GM10248 (cell line): ENCODE data around the gene ENPP6.

Experiments used
- CTCF ChIA-PET: fragments of 300-600 bp; sonication (Branson Sonifier 250); formaldehyde crosslinking; extraction: SDS; loops from one replicate; lab custom pipeline; 2021; ENCODE audit warnings: antibody characterized with exemption; lab: Yijun Ruan, JAX
- POLR2A ChIA-PET: fragments of 350-650 bp; sonication (Branson Sonifier 250); formaldehyde crosslinking; extraction: SDS; loops from one replicate; lab custom pipeline; 2020; ENCODE audit warnings: antibody characterized with exemption; lab: Yijun Ruan, JAX
- DNase-seq: peaks from one replicate; pipeline ENCODE4 v3.0.0; 2012; ENCODE audit errors: extremely low spot score
- TF ChIP-seq, protein P1 (sequence below): IDR thresholded peaks from 2 replicates; pipeline ENCODE4 v1.5.1; 2012; ENCODE audit warnings: mild to moderate bottlenecking, low read depth; ENCODE audit errors: extremely low read depth, missing control alignments, control extremely low read depth

ENPP6 gene

DNA sequence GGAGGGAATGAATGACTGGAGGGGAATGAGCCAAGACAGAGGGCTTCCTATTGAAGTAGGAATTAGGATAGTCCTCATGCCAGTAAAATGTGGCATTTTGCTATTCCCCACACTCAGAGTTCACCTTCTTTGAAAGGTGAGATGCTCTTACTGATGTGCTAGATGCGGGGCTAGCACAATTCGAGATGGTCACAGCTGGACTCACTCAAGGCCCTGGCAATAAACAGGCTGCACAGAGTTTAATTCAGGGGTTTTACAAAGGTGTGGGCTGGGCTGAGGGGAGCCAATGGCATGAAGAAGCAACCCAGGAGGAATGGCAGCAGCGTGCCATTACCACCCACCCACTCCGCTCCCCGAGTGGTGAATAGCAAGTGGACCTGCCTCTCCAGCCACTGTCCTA, 55.1 kb downstream of the ENPP6 start:
- DNase-seq: no peak
- POLR2A ChIA-PET: no interaction called here
- CTCF ChIA-PET: no interaction called here
- TF ChIP-seq, protein P1, sequence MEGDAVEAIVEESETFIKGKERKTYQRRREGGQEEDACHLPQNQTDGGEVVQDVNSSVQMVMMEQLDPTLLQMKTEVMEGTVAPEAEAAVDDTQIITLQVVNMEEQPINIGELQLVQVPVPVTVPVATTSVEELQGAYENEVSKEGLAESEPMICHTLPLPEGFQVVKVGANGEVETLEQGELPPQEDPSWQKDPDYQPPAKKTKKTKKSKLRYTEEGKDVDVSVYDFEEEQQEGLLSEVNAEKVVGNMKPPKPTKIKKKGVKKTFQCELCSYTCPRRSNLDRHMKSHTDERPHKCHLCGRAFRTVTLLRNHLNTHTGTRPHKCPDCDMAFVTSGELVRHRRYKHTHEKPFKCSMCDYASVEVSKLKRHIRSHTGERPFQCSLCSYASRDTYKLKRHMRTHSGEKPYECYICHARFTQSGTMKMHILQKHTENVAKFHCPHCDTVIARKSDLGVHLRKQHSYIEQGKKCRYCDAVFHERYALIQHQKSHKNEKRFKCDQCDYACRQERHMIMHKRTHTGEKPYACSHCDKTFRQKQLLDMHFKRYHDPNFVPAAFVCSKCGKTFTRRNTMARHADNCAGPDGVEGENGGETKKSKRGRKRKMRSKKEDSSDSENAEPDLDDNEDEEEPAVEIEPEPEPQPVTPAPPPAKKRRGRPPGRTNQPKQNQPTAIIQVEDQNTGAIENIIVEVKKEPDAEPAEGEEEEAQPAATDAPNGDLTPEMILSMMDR: no peak

DNA sequence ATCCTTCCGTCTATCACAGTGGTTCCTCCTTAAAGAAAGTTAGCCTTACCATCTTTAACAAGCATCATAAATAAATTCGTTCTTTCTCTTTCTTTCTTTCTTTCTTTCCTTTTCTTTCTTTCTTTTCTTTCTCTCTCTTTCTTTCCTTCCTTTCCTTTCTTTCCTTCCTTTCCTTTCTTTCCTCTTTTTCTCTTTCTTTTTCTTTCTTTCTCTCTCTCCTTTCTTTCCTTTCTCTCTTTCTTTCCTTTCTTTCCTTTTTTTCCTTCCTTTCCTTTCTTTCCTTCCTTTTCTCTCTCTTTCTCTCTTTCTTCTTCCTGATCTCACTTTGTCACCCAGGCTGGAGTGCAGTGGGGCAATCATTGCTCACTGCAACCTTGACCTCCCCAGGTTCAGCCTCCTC, 60.4 kb downstream of the ENPP6 start:
- TF ChIP-seq, protein P1: no peak
- no peak for DNase-seq
- CTCF ChIA-PET: no interaction called here
- POLR2A ChIA-PET: no interaction called here

DNA sequence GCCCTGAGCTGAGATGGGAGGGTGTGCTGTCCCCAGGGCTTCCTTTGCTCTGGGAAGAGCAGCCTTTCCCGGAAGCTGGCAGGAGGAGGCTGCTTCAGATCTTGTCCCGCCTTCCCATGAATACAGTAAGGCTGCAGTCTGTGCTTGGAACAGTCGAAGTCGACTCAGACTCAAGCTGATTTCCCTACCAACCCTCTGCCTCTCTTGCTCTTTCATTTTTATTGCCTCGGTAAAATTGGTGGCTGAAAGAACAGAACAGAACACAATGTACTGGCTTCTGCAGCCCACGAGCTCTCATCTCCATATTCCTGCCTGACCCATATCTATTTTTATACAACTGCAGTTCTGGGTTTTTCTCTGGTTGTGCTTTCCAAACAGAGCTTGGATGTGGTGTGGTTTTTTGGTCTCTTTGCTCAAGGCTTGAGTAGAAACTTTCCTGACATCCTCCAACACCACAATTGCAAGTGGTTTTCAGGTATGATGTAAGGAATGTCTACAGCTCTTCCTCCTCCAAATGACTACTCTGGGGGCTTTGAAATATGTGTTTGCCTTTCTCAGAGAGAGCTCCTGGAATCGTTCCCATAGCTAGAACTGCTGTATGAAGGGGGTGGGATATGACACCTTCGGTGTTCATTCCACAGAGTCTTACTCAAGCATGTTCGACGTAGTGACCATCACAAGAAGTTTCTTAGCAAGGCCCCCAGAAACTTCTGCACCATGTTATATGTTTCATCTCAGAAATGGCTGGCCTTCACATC, 61.3 kb downstream of the ENPP6 start:
- ChIA-PET POLR2A (no interaction called here), CTCF (interaction anchor here (1.3 kb wide), 2 partner anchors 9 to 10 kb away, joined by 4 to 6 read pairs; no protein-coding TSS in a partner anchor)
- TF ChIP-seq, protein P1: no peak
- DNase-seq: no peak

DNA sequence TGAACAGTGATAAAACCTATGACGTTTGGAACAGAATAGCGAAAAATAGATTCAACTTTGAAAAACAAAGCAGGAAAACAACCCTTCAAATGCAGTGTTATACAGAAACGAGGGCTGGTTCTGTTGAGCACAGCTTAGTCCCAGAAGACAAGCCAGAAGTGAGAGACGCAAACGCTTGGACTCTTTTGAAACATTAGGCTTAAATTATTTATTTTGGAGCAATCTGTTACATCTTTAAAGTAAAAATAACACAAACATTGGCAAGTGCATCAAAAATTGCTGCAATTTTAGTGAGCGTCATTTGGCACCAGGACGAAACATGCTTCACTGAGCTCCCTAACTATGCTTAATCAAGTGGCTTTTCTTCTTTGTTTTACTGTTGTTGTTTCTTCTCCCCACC, 63.5 kb downstream of the ENPP6 start:
- ChIA-PET CTCF (interaction anchor here (0.8 to 1.2 kb wide), 2 partner anchors 9 to 13 kb away, joined by 3 read pairs; no protein-coding TSS in a partner anchor), POLR2A (interaction anchor here (0.5 kb wide), 1 partner anchor 413 kb away, joined by 4 read pairs; no protein-coding TSS in a partner anchor)
- DNase-seq: no peak
- TF ChIP-seq, protein P1: no peak

DNA sequence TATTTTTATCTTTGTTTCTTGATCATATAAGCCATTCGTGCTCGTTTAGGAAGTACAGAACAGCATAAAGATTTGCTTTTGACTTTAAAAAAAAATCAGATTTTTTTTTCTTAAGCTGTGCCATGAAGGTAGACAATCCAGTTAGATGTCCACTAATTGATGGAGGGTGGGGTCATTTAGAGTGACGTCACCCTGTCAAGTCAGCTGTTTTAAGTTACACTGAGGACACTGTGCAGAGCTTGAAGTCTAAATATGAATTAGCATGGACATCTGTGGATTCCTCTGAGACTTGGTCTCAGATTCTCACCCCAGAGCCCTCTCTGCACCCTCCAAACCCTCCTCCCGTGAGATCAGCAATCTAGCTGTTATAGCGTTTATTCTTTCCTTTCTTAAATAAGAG, 63.9 kb downstream of the ENPP6 start:
- ChIA-PET CTCF (interaction anchor here (0.8 to 1.2 kb wide), 2 partner anchors 10 to 13 kb away, joined by 3 read pairs; no protein-coding TSS in a partner anchor), POLR2A (interaction anchor here (0.5 kb wide), 1 partner anchor 414 kb away, joined by 4 read pairs; no protein-coding TSS in a partner anchor)
- DNase-seq: no peak
- TF ChIP-seq, protein P1: no peak

DNA sequence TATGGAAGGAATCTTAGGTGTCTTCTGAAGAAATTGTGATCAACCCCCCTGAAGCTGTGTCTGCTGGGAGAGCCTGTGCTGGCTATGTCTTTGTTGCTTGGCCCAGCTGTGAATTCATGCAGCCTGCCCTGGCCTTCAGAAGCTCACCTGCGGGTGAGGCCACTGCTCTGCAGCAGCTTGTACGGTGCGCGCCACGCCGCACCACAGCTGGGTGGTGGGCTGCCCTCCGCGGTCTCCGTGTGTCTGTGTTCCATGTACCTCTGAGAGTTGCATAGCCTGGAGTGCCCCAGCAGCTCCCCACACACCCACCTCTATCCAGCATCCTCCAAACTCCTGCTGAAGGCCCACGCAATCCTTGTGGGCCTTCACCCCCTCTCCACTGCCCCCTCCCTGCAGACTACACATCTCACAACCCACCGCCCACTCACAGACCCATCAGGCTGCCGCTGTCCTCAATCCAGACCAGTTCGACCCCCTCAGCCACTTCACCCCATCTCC, 65.6 kb downstream of the ENPP6 start:
- ChIA-PET CTCF (interaction anchor here (1.0 kb wide), 1 partner anchor 17 kb away, joined by 3 read pairs; no protein-coding TSS in a partner anchor), POLR2A (no interaction called here)
- DNase-seq: no peak
- TF ChIP-seq, protein P1: no peak
